NB4 (cell line): Measurements from ENCODE around the gene TRIM36.

ENCODE experiments used
- DNase-seq: peaks from one replicate; pipeline ENCODE4 v3.0.0; 2010; ENCODE audit warnings: low read depth
- H3K4me3 ChIP-seq: one replicate; pipeline ENCODE4 v1.5.1; 2011; ENCODE audit warnings: mild to moderate bottlenecking, low read depth, low read length, moderate library complexity
- MYC ChIP-seq: IDR thresholded peaks from 2 replicates; pipeline ENCODE4 v1.6.1; 2011; ENCODE audit warnings: low read depth, low read length
- POLR2A ChIP-seq: IDR thresholded peaks from 2 replicates; pipeline ENCODE4 v1.6.1; 2011; ENCODE audit warnings: mild to moderate bottlenecking; ENCODE audit not compliant: insufficient read length; ENCODE audit errors: extremely low read depth
- TF ChIP-seq, protein P1 (sequence below): IDR thresholded peaks from 2 replicates; pipeline ENCODE4 v1.6.1; 2011; ENCODE audit warnings: low read depth, low read length
- TF ChIP-seq, protein P2 (sequence below): IDR thresholded peaks from one replicate; pipeline ENCODE4 v1.5.1; 2012; ENCODE audit warnings: low read depth, low read length

The TRIM36 gene

DNA sequence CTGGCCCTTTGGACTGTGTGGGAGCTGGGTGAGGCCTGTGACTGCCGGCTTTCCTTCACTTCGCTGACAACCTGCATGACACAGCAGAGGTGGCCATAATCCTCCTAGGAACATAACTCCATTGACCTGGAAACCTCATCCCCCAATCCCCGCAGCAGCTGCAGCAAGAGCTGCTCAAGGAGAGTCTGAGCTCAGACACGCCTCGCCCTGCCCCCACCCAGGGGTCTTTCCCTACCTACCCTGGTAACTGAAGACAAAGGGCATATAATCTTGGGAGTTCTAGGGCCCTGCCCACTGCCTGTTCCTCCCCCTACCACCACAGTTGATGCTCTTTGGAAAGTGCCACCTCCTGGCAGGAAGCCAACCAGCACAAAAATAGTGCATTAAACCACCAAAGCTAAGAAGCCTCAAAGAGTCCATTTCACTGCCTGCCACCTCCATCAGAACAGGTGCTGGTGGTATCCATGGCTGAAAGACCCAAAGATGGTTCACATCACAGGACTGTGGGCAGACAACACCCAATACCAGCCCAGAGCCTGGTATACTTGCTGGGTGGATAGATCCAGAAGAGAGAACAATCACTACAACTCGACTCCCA is 18.4 kb downstream of the TRIM36 start:
- H3K4me3 ChIP-seq, result no peak overlapping the region
- TF ChIP-seq POLR2A (no peak), MYC (no peak)
- TF ChIP-seq, protein P1, sequence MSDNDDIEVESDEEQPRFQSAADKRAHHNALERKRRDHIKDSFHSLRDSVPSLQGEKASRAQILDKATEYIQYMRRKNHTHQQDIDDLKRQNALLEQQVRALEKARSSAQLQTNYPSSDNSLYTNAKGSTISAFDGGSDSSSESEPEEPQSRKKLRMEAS, result no peak
- TF ChIP-seq, protein P2, sequence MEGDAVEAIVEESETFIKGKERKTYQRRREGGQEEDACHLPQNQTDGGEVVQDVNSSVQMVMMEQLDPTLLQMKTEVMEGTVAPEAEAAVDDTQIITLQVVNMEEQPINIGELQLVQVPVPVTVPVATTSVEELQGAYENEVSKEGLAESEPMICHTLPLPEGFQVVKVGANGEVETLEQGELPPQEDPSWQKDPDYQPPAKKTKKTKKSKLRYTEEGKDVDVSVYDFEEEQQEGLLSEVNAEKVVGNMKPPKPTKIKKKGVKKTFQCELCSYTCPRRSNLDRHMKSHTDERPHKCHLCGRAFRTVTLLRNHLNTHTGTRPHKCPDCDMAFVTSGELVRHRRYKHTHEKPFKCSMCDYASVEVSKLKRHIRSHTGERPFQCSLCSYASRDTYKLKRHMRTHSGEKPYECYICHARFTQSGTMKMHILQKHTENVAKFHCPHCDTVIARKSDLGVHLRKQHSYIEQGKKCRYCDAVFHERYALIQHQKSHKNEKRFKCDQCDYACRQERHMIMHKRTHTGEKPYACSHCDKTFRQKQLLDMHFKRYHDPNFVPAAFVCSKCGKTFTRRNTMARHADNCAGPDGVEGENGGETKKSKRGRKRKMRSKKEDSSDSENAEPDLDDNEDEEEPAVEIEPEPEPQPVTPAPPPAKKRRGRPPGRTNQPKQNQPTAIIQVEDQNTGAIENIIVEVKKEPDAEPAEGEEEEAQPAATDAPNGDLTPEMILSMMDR, result no peak
- no peak for DNase-seq

DNA sequence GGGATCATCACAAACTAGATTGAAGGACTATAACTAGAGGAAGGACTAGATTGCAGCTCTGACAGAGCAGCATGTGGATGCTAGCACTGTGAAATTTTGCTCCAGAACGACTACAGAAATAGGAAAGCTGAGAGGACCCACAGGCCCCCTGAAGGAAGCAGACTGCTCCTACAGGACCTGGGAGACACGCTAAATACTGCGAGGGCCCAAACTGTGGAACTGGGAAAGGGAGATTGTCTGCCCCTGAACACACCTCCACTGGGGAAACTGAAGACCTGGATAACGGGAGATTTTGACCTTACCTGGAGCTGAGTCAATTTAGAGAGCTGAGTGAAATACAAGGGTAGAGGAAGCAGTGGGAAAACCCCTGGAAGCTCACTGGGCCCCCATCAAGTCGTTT is 19.2 kb downstream of the TRIM36 start:
- H3K4me3 ChIP-seq, result no peak overlapping the region
- no peak for DNase-seq
- TF ChIP-seq MYC, result no peak
- TF ChIP-seq, protein P2, result no peak
- TF ChIP-seq, protein P1, result no peak
- TF ChIP-seq POLR2A, result no peak

GRCh38 chr5:115147052-115147451 is 22.7 kb downstream of the TRIM36 start:
- no peak overlapping the region for H3K4me3 ChIP-seq
- TF ChIP-seq MYC (no peak), POLR2A (no peak)
- TF ChIP-seq, protein P2, result no peak
- TF ChIP-seq, protein P1, result no peak
- DNase-seq, result no peak

- TF ChIP-seq, protein P1, result no peak
- TF ChIP-seq POLR2A (no peak), MYC (no peak)
- TF ChIP-seq, protein P2, result no peak
- no peak for DNase-seq
- no peak overlapping the region for H3K4me3 ChIP-seq
Observed at GRCh38 chr5:115136294-115136693, 33.4 kb downstream of the TRIM36 start.

DNA sequence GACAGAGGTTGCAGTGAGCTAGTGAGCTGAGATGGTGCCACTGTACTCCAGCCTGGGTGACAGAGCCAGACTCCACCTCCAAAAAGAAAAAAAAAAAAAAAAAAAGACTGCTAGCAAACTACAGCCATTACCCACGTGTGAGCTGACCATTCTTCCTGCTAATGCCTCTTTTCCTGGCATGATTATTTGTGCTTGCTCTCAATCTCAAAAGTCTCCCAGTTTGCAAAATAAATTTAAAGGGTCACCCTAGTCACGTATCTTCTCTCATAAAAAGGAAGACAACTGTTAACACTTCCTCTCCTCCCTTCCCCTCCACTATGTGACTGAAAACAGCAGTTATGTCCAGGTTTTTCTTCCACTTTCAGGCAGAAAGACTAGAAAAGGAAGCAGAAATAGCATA is 37.2 kb downstream of the TRIM36 start:
- DNase-seq, result peak; percentile 43
- H3K4me3 ChIP-seq, result peak overlapping the region; percentile 7
- TF ChIP-seq POLR2A, result no peak
- TF ChIP-seq, protein P1, result peak; percentile 62; the same call in 1 of the 2 replicates
- TF ChIP-seq, protein P2, result no peak

DNA sequence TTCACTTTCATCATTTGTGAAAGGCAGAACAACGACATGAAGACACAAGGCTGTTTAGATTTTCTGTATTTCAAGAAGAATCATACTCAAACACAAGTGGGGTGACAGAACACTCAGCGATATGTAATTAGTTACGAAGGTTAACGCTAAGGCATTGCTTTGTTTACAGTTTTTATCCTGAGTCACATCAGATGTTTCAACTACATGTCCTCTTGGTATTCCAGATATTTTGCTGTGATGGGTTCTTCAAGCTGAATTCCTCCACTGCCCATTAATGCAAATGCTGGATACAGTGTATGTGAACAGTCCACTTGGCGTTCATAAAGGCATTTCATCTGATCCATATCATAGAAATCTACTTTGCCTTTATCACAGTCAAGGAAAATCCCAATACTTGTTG is 43.4 kb downstream of the TRIM36 start:
- TF ChIP-seq MYC (no peak), POLR2A (no peak)
- TF ChIP-seq, protein P2, result no peak
- no peak overlapping the region for H3K4me3 ChIP-seq
- no peak for DNase-seq
